Right lobe of liver (tissue), 4 donors: Measurements from ENCODE around the gene CLIP4.

Experiments
- CTCF ChIP-seq, 4 donors: fragments of 200-600 bp in 3 of 4; fragments of 450-650 bp in 1 of 4; IDR thresholded peaks; one replicate each; pipeline versions ENCODE4 v1.5.1 to v1.8.0; 2016 to 2022; ENCODE audit warnings: antibody characterized with exemption in 4 of 4, mild to moderate bottlenecking in 2 of 4
- POLR2A ChIP-seq: fragments of 450-650 bp; IDR thresholded peaks from one replicate; pipeline ENCODE4 v1.6.1; 2017; ENCODE audit warnings: antibody characterized with exemption, mild to moderate bottlenecking
- donor health status: DM: no; HTN: no; CAD: no.
- donor health status: DM: no; HTN: no; CAD: no.
- donor health status: DM: no; HTN: yes; CAD: no.

GRCh38 chr2:29235411-29235810, 120.2 kb downstream of the CLIP4 start:
- TF ChIP-seq CTCF (IDR thresholded peaks at IDR 0.05) = no peak
- TF ChIP-seq POLR2A = no peak
